ENCODE results near the gene CD52. TPM values are rescaled to one million over a fixed set of nuclear protein-coding genes. Genes with fewer than 3 reads are reported as not detected.

The CD52 gene
- total RNA-seq, 1 experiment from 2014 or later, result 2.8 TPM

- TF ChIP-seq NR3C1 (CRISPR knock-in tag; conservative IDR thresholded peaks at IDR 0.05; ENCODE audit: low read depth) (no peak), NR1H2 (CRISPR knock-in tag; IDR thresholded peaks at IDR 0.05) (no peak), STAT6 (CRISPR knock-in tag; conservative IDR thresholded peaks at IDR 0.05; ENCODE audit: low read depth) (no peak), ZNF232 (CRISPR knock-in tag; IDR thresholded peaks at IDR 0.05) (no peak), ZNF416 (CRISPR knock-in tag; IDR thresholded peaks at IDR 0.05) (no peak), SMAD3 (CRISPR knock-in tag; IDR thresholded peaks at IDR 0.05; ENCODE audit: borderline replicate concordance) (no peak), AFF4 (CRISPR knock-in tag; IDR thresholded peaks at IDR 0.05; ENCODE audit: borderline replicate concordance) (no peak), ZNF138 (CRISPR knock-in tag; conservative IDR thresholded peaks at IDR 0.05) (no peak), ZNF671 (CRISPR knock-in tag; IDR thresholded peaks at IDR 0.05) (no peak), TEAD4 (CRISPR knock-in tag; IDR thresholded peaks at IDR 0.05) (no peak)
- TF ChIP-seq, protein P1, sequence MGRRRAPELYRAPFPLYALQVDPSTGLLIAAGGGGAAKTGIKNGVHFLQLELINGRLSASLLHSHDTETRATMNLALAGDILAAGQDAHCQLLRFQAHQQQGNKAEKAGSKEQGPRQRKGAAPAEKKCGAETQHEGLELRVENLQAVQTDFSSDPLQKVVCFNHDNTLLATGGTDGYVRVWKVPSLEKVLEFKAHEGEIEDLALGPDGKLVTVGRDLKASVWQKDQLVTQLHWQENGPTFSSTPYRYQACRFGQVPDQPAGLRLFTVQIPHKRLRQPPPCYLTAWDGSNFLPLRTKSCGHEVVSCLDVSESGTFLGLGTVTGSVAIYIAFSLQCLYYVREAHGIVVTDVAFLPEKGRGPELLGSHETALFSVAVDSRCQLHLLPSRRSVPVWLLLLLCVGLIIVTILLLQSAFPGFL (CRISPR knock-in tag; IDR thresholded peaks at IDR 0.05; ENCODE audit: borderline replicate concordance), result no peak
- TF ChIP-seq, protein P2, sequence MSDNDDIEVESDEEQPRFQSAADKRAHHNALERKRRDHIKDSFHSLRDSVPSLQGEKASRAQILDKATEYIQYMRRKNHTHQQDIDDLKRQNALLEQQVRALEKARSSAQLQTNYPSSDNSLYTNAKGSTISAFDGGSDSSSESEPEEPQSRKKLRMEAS (CRISPR knock-in tag; IDR thresholded peaks at IDR 0.05), result no peak
Measured at GRCh38 chr1:26281091-26281958, 36.4 kb upstream of the CD52 start (continued).

DNA sequence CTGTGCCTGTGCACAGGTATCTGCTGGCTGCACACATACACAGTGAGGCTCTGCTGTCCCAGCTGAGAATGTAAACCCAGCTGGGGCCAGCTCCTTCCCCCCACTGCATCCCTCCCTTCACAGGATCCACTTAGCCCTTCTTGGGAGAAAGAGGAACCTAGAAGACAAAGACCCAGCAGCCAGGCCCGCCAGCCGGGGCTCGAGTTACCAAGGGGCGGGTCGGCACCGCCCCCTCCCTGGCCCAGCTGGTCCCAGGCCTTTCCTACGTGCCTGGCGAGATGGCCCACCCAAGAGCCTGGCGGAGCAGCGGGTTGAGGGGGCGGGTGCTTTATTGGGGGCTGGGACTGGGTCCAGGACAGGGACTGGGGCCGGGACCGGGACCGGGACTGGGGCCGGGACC lies 35.8 kb upstream of the CD52 start:
- ChIA-PET CTCF (interaction anchor here (0.6 to 11.1 kb wide), 16 partner anchors 8 to 716 kb away, joined by 3 to 306 read pairs (median 6); partner anchors contain the start of genes CATSPER4, CD52 and CEP85), POLR2A (interaction anchor here (0.5 to 1.2 kb wide), 3 partner anchors 10 to 47 kb away, joined by 3 to 5 read pairs (median 3); partner anchors contain the start of genes CD52 and CEP85)
- no peaks in the 10 kb centered on the region for H3K27me3 Mint-ChIP-seq (ENCODE audit: low read depth)
- ATAC-seq, result peak; percentile 40
- DNase-seq (ENCODE audit: low spot score), result peak; percentile 82
- peak overlapping the region; percentile 96 for H3K27ac Mint-ChIP-seq
- H3K4me1 Mint-ChIP-seq, result peaks cover 45% of the 10 kb centered on the region
- TF ChIP-seq CREB1 (CRISPR knock-in tag; IDR thresholded peaks at IDR 0.05) (no peak), ZNF396 (CRISPR knock-in tag; IDR thresholded peaks at IDR 0.05; ENCODE audit: borderline replicate concordance) (no peak), NR2C2 (CRISPR knock-in tag; IDR thresholded peaks at IDR 0.05) (no peak), FOXK1 (CRISPR knock-in tag; IDR thresholded peaks at IDR 0.05) (peak; percentile 48; the same call in 1 of the 2 replicates), ZNF263 (CRISPR knock-in tag; IDR thresholded peaks at IDR 0.05; ENCODE audit: low read depth) (no peak)
- peak overlapping the region; percentile 85 for H3K4me3 Mint-ChIP-seq
- H3K36me3 Mint-ChIP-seq, result peaks cover 18% of the 10 kb centered on the region
- no peaks in the 10 kb centered on the region for H3K9me3 Mint-ChIP-seq

Measured in WTC11 (cell line).